Loucy (cell line): ENCODE results near the gene ANKRD55.

Experiments used
- H2AFZ ChIP-seq: fragments of 200-600 bp; sonication (generic); 2 replicates; pipeline ENCODE4 v1.6.0; 2016; ENCODE audit warnings: antibody characterized with exemption, mild to moderate bottlenecking, low read length, moderate library complexity
- H3F3A ChIP-seq: fragments of 200-600 bp; 2 replicates; pipeline ENCODE4 v1.6.0; 2016; ENCODE audit warnings: antibody characterized with exemption, low read depth, mild to moderate bottlenecking
- H3K27me3 ChIP-seq: fragments of 200-600 bp; sonication (generic); 2 replicates; pipeline ENCODE4 v1.6.1; 2014; ENCODE audit warnings: low read length, mild to moderate bottlenecking; ENCODE audit not compliant: insufficient read depth, poor library complexity, severe bottlenecking
- H3K36me3 ChIP-seq: fragments of 200-600 bp; sonication (generic); 2 replicates; pipeline ENCODE4 v1.6.1; 2016; ENCODE audit warnings: low read length; ENCODE audit not compliant: insufficient read depth
- H3K4me1 ChIP-seq: fragments of 200-600 bp; sonication (generic); 2 replicates; pipeline ENCODE4 v1.5.1; 2014; ENCODE audit warnings: low read length, mild to moderate bottlenecking; ENCODE audit not compliant: insufficient read depth, poor library complexity, severe bottlenecking
- H3K4me2 ChIP-seq: fragments of 200-600 bp; sonication (generic); 2 replicates; pipeline ENCODE4 v1.6.0; 2014; ENCODE audit warnings: antibody characterized with exemption, low read length, low read depth, mild to moderate bottlenecking; ENCODE audit not compliant: poor library complexity, severe bottlenecking
- H3K4me3 ChIP-seq: fragments of 200-600 bp; sonication (generic); 2 replicates; pipeline ENCODE4 v1.5.1; 2014; ENCODE audit warnings: low read length, mild to moderate bottlenecking, mixed read lengths; ENCODE audit not compliant: poor library complexity, severe bottlenecking
- H3K79me2 ChIP-seq: fragments of 200-600 bp; sonication (generic); 2 replicates; pipeline ENCODE4 v1.6.1; 2014; ENCODE audit warnings: low read length; ENCODE audit not compliant: insufficient read depth
- H3K9ac ChIP-seq: fragments of 200-600 bp; sonication (generic); 2 replicates; pipeline ENCODE4 v1.6.0; 2014; ENCODE audit warnings: mild to moderate bottlenecking, low read depth, low read length, moderate library complexity; ENCODE audit not compliant: poor library complexity, severe bottlenecking
- H3K9me2 ChIP-seq: fragments of 200-600 bp; sonication (generic); replicated peaks from 2 replicates; pipeline ENCODE4 v1.6.1; 2016; ENCODE audit warnings: low read depth, low read length, mixed read lengths
- H3K9me3 ChIP-seq: fragments of 200-600 bp; sonication (generic); 2 replicates; pipeline ENCODE4 v1.6.1; 2014; ENCODE audit warnings: mild to moderate bottlenecking, antibody characterized with exemption, low read length, low read depth; ENCODE audit not compliant: insufficient read depth
- H4K20me1 ChIP-seq: fragments of 200-600 bp; sonication (generic); 2 replicates; pipeline ENCODE4 v1.6.0; 2014; ENCODE audit warnings: antibody characterized with exemption, low read length, mild to moderate bottlenecking; ENCODE audit not compliant: insufficient read depth, poor library complexity, severe bottlenecking
- CTCF ChIP-seq: fragments of 200-600 bp; sonication (generic); conservative IDR thresholded peaks from 2 replicates; pipeline ENCODE4 v1.5.1; 2014; ENCODE audit warnings: mild to moderate bottlenecking, antibody characterized with exemption, low read length
- EZH2phosphoT487 ChIP-seq: fragments of 200-600 bp; IDR thresholded peaks from 2 replicates; pipeline ENCODE4 v1.6.1; 2018; ENCODE audit warnings: antibody characterized with exemption, mild to moderate bottlenecking, moderate library complexity, borderline replicate concordance

ANKRD55 gene

GRCh38 chr5:56200971-56201666, 32.0 kb downstream of the ANKRD55 start:
- no peaks in the 10 kb centered on the region for H3F3A ChIP-seq
- H3K9me3 ChIP-seq = no peaks in the 10 kb centered on the region
- no peaks in the 10 kb centered on the region for H4K20me1 ChIP-seq
- no peaks in the 10 kb centered on the region for H3K27me3 ChIP-seq
- no peak overlapping the region for H3K4me3 ChIP-seq
- H3K4me2 ChIP-seq = no peak overlapping the region
- H3K4me1 ChIP-seq = no peaks in the 10 kb centered on the region
- H3K9ac ChIP-seq = no peak overlapping the region
- H3K79me2 ChIP-seq = no peaks in the 10 kb centered on the region
- H2AFZ ChIP-seq = no peak overlapping the region
- no peaks in the 10 kb centered on the region for H3K9me2 ChIP-seq
- H3K36me3 ChIP-seq = no peaks in the 10 kb centered on the region
- no peak for TF ChIP-seq EZH2phosphoT487
- TF ChIP-seq CTCF = peak; percentile 80

GRCh38 chr5:56195016-56195415, 38.1 kb downstream of the ANKRD55 start:
- H3K27me3 ChIP-seq = no peaks in the 10 kb centered on the region
- H3K4me1 ChIP-seq = no peaks in the 10 kb centered on the region
- H3K9me2 ChIP-seq = no peaks in the 10 kb centered on the region
- no peak overlapping the region for H2AFZ ChIP-seq
- H3K36me3 ChIP-seq = no peaks in the 10 kb centered on the region
- H3K9me3 ChIP-seq = no peaks in the 10 kb centered on the region
- H3K4me2 ChIP-seq = no peak overlapping the region
- no peak overlapping the region for H3K9ac ChIP-seq
- TF ChIP-seq EZH2phosphoT487 = no peak
- no peak for TF ChIP-seq CTCF
- H3F3A ChIP-seq = no peaks in the 10 kb centered on the region
- H4K20me1 ChIP-seq = no peaks in the 10 kb centered on the region
- H3K4me3 ChIP-seq = no peak overlapping the region
- no peaks in the 10 kb centered on the region for H3K79me2 ChIP-seq

- H3K4me1 ChIP-seq = no peaks in the 10 kb centered on the region
- no peak overlapping the region for H3K4me2 ChIP-seq
- TF ChIP-seq EZH2phosphoT487 (no peak), CTCF (no peak)
- H3K36me3 ChIP-seq = no peaks in the 10 kb centered on the region
- H3F3A ChIP-seq = no peaks in the 10 kb centered on the region
- H3K9ac ChIP-seq = no peak overlapping the region
- no peaks in the 10 kb centered on the region for H3K9me2 ChIP-seq
- H2AFZ ChIP-seq = no peak overlapping the region
- no peaks in the 10 kb centered on the region for H4K20me1 ChIP-seq
- no peaks in the 10 kb centered on the region for H3K79me2 ChIP-seq
- H3K4me3 ChIP-seq = no peak overlapping the region
- no peaks in the 10 kb centered on the region for H3K9me3 ChIP-seq
- no peaks in the 10 kb centered on the region for H3K27me3 ChIP-seq
Measured at GRCh38 chr5:56192246-56192645, 40.9 kb downstream of the ANKRD55 start.
